Measurements from ENCODE around the gene ZNF286A. TPM values are rescaled to one million over a fixed set of nuclear protein-coding genes. Genes with fewer than 3 reads are reported as not detected.
"Not testable (repeated sequence)": the region's sequence is repeated elsewhere in the genome, so short reads cannot be mapped to it uniquely, and the experiment has no call there.

Gene ZNF286A
- polyA plus RNA-seq, 4 donors, result 40.9 to 46.1 (median 43.4) TPM

- not testable (repeated sequence) for DNase-seq (ENCODE audit: low read depth in 4 of 4, low spot score in 3 of 4)
Measured at GRCh38 chr17:15749403-15749802, 49.9 kb downstream of the ZNF286A start.

GRCh38 chr17:15768865-15769533 lies 69.4 kb downstream of the ZNF286A start:
- DNase-seq (ENCODE audit: low read depth in 4 of 4, low spot score in 3 of 4), result not testable (repeated sequence)

Other genes with a start within 250 kb of the ZNF286A start
- 1 to 10 TPM; 1.5 to 9.9 (median 4.0) TPM for gene CDRT4, start 232.1 kb upstream of the ZNF286A start, polyA plus RNA-seq (ENCODE audit: insufficient read length in 4 of 4)
- gene TVP23C, start 136.3 kb upstream of the ZNF286A start, polyA plus RNA-seq (ENCODE audit: insufficient read length in 4 of 4), result 10 to 100 TPM; 12.8 to 17.7 (median 15.3) TPM
- 1 to 10 TPM in 2 of 4 donors, under 1 TPM in 2; 0.50 to 1.4 (median 0.95) TPM for gene FBXW10B, start 80.0 kb upstream of the ZNF286A start, polyA plus RNA-seq (ENCODE audit: insufficient read length in 4 of 4)
- 10 to 100 TPM; 21.9 to 27.8 (median 23.3) TPM for gene TRIM16, start 15.4 kb upstream of the ZNF286A start, polyA plus RNA-seq (ENCODE audit: insufficient read length in 4 of 4)
- 1 to 10 TPM in 1 of 4 donors, under 1 TPM in 3; 0.16 to 1.2 (median 0.34) TPM for gene TBC1D26, start 32.5 kb downstream of the ZNF286A start, polyA plus RNA-seq (ENCODE audit: insufficient read length in 4 of 4)
- 1 to 10 TPM; 1.1 to 7.1 (median 2.0) TPM for gene ADORA2B, start 245.4 kb downstream of the ZNF286A start, polyA plus RNA-seq (ENCODE audit: insufficient read length in 4 of 4)

All from left renal pelvis (tissue), 4 donors.